Sigmoid colon (tissue), 7 donors: ENCODE data around the gene STK11IP. TPM values are rescaled to one million over a fixed set of nuclear protein-coding genes. Genes with fewer than 3 reads are reported as not detected.

Experiments used
- DNase-seq: peaks from one replicate; pipeline ENCODE4 v3.0.0-alpha.2; 2019
- H3K27ac ChIP-seq, 4 donors: fragments of 200-600 bp; sonication (generic); one replicate each; pipeline ENCODE4 v1.5.1; 2016 to 2019; ENCODE audit warnings: mild to moderate bottlenecking in 1 of 4
- H3K27me3 ChIP-seq, 3 donors: fragments of 200-600 bp; sonication (generic); one replicate each; pipeline ENCODE4 v1.5.1; 2019; ENCODE audit warnings: mild to moderate bottlenecking in 1 of 3
- H3K36me3 ChIP-seq, 4 donors: fragments of 200-600 bp; sonication (generic); one replicate each; pipeline ENCODE4 v1.5.1; 2016 to 2019
- H3K4me1 ChIP-seq, 4 donors: fragments of 200-600 bp; sonication (generic); one replicate each; pipeline ENCODE4 v1.5.1; 2017 to 2019
- H3K4me3 ChIP-seq, 4 donors: fragments of 200-600 bp; sonication (generic); one replicate each; pipeline ENCODE4 v1.5.1; 2017 to 2019; ENCODE audit warnings: mild to moderate bottlenecking in 2 of 4, moderate library complexity in 1 of 4
- H3K9me3 ChIP-seq, 4 donors: fragments of 200-600 bp in 3 of 4; sonication (generic) in 3 of 4; one replicate each; pipeline versions ENCODE4 v1.5.1 to v1.6.1; 2013 to 2019
- CTCF ChIP-seq, 4 experiments: fragments of 450-650 bp in 3 of 4; fragments of 200-600 bp in 1 of 4; IDR thresholded peaks; one replicate each; pipeline ENCODE4 v1.5.1; 2016 to 2019; ENCODE audit warnings: antibody characterized with exemption in 4 of 4, mild to moderate bottlenecking in 3 of 4, moderate library complexity in 2 of 4
- EP300 ChIP-seq, 4 donors: sonication (generic); formaldehyde crosslinking; IDR thresholded peaks; one replicate each; pipeline ENCODE4 v1.6.1; 2017; ENCODE audit warnings: antibody characterized with exemption in 4 of 4
- POLR2A ChIP-seq, 2 donors: fragments of 450-650 bp; IDR thresholded peaks; one replicate each; pipeline ENCODE4 v1.6.1; 2016; ENCODE audit warnings: antibody characterized with exemption in 2 of 2, mild to moderate bottlenecking in 2 of 2, moderate library complexity in 2 of 2
- POLR2AphosphoS5 ChIP-seq, 4 donors: sonication (generic); formaldehyde crosslinking; IDR thresholded peaks; one replicate each; pipeline ENCODE4 v1.6.1; 2017; ENCODE audit warnings: antibody characterized with exemption in 4 of 4
- WGBS, 2 donors: extraction: QIAGEN DNeasy Blood & Tissue Kit; methylation state at CpG; one replicate each; pipeline ENCODE4 v1.1.7; 2013; 5-methylcytosine and 5-hydroxymethylcytosine counted together
- intact Hi-C: fragments of 100-400 bp; cut with DNase I; formaldehyde crosslinking; loops from one replicate; pipeline ENCODE4 v1.15.1; 2023
- polyA plus RNA-seq, 3 donors: library from polyadenylated mRNA; stranded (reverse); fragments of 200-250 nt; gene quantifications; one replicate each; pipeline ENCODE4 v1.2.3, GENCODE V29; 2013
- total RNA-seq, 4 donors: library from RNA; depleted of rRNA; stranded (reverse); fragments of >200 nt; gene quantifications; one replicate each; pipeline ENCODE4 v1.1.0, GENCODE V29; 2016
- donor health status: healthy with polysubstance abuse.
- donor health status: Bipolar disorder and iron deficiency.
- donor health status: healthy.

STK11IP gene
- total and polyA plus RNA-seq, 7 donors = 6.9 to 36.7 (median 10.8) TPM

- 85 to 88% methylated on average over 24 of the region's 24 CpGs for WGBS, 2 donors
- intact Hi-C loops = no loop called here
- H3K27me3 ChIP-seq = no peaks in the 10 kb centered on the region
- H3K9me3 ChIP-seq = no peaks in the 10 kb centered on the region
- H3K36me3 ChIP-seq = peaks cover 0 to 49% (median 4%) of the 10 kb centered on the region in 4 donors
- no peak for DNase-seq
- no peak for TF ChIP-seq EP300 (IDR thresholded peaks at IDR 0.05)
- TF ChIP-seq POLR2A (IDR thresholded peaks at IDR 0.05) = no peak
- no peak for TF ChIP-seq POLR2AphosphoS5 (IDR thresholded peaks at IDR 0.05)
- no peak for TF ChIP-seq CTCF (IDR thresholded peaks at IDR 0.05)
- peaks cover 0 to 5% (median 0%) of the 10 kb centered on the region in 4 donors for H3K4me1 ChIP-seq
- no peak overlapping the region for H3K27ac ChIP-seq
- no peak overlapping the region for H3K4me3 ChIP-seq
Observed at GRCh38 chr2:219561179-219562048, 36.2 kb upstream of the STK11IP start.

GRCh38 chr2:219562049-219563020 lies 35.3 kb upstream of the STK11IP start:
- WGBS, 2 donors = 85% methylated on average over 35 of the region's 35 CpGs
- Histone ChIP-seq H3K27ac (no peak overlapping the region), H3K4me3 (no peak overlapping the region), H3K27me3 (no peaks in the 10 kb centered on the region), H3K9me3 (no peaks in the 10 kb centered on the region), H3K4me1 (peaks cover 0 to 5% (median 0%) of the 10 kb centered on the region in 4 donors), H3K36me3 (peaks cover 0 to 47% (median 4%) of the 10 kb centered on the region in 4 donors)
- TF ChIP-seq EP300 (IDR thresholded peaks at IDR 0.05) (no peak), CTCF (IDR thresholded peaks at IDR 0.05) (no peak), POLR2AphosphoS5 (IDR thresholded peaks at IDR 0.05) (no peak), POLR2A (IDR thresholded peaks at IDR 0.05) (no peak)
- no peak for DNase-seq
- intact Hi-C loops = no loop called here

DNA sequence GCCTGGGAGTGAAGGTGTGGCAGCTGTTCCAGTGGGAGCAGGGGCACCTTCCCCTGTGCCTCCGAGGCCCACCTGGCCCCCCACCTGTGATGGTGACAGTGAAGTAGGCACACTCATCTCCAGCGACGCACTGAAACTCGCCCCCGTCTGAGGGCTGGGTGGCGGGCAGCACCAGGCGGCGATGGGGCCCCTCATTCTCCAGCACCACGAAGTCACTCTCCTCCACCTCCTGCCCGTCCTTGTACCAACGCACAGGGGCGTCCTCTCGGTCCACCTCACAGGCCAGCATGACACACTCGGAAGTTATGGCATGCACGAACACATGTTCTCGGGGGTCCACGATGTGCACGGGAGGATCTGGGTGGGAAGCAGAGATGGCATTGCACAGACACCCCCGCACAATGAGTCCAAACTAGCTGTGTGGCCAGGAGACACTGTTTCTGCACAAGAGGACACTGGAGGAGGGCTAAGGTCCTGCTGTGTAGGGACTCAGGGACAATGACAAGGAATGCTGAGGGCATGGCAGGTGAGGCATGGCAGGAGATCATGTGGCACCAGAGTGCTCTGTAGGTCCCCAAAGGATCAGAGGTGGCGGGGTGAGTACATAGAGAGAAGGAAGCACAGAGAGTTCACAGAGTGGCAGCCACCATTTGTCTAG lies 34.3 kb upstream of the STK11IP start:
- 92 to 94% methylated on average over 20 of the region's 20 CpGs for WGBS, 2 donors
- H3K27me3 ChIP-seq = no peaks in the 10 kb centered on the region
- no peak for DNase-seq
- intact Hi-C loops = no loop called here
- no peak for TF ChIP-seq POLR2AphosphoS5 (IDR thresholded peaks at IDR 0.05)
- no peak overlapping the region for H3K27ac ChIP-seq
- no peaks in the 10 kb centered on the region for H3K9me3 ChIP-seq
- no peak overlapping the region for H3K4me3 ChIP-seq
- H3K36me3 ChIP-seq = peaks cover 0 to 47% (median 4%) of the 10 kb centered on the region in 4 donors
- H3K4me1 ChIP-seq = peaks cover 0 to 5% (median 0%) of the 10 kb centered on the region in 4 donors

- TF ChIP-seq CTCF (IDR thresholded peaks at IDR 0.05) (no peak), EP300 (IDR thresholded peaks at IDR 0.05) (no peak), POLR2AphosphoS5 (IDR thresholded peaks at IDR 0.05) (no peak), POLR2A (IDR thresholded peaks at IDR 0.05) (no peak)
- no peak for DNase-seq
- 89 to 90% methylated on average over 21 of the region's 21 CpGs for WGBS, 2 donors
Observed at GRCh38 chr2:219565130-219566080, 32.3 kb upstream of the STK11IP start.

More at GRCh38 chr2:219565130-219566080, 32.3 kb upstream of the STK11IP start:
- intact Hi-C loops = no loop called here
- Histone ChIP-seq H3K9me3 (no peaks in the 10 kb centered on the region), H3K4me1 (peaks cover 0 to 10% (median 7%) of the 10 kb centered on the region in 4 donors), H3K27ac (no peak overlapping the region), H3K36me3 (peaks cover 0 to 41% (median 4%) of the 10 kb centered on the region in 4 donors), H3K27me3 (no peaks in the 10 kb centered on the region), H3K4me3 (no peak overlapping the region)
